Measurements from ENCODE around the gene CTDSP2. TPM values are rescaled to one million over a fixed set of nuclear protein-coding genes. Genes with fewer than 3 reads are reported as not detected.
A peak's percentile ranks its signal among the peaks of the same experiment; 100 is the strongest.

Gene CTDSP2
- total and polyA plus RNA-seq, 2 donors (not counting 3 experiments of a cell fraction or from before 2014, with no cell fraction given): 142 to 146 TPM

DNA sequence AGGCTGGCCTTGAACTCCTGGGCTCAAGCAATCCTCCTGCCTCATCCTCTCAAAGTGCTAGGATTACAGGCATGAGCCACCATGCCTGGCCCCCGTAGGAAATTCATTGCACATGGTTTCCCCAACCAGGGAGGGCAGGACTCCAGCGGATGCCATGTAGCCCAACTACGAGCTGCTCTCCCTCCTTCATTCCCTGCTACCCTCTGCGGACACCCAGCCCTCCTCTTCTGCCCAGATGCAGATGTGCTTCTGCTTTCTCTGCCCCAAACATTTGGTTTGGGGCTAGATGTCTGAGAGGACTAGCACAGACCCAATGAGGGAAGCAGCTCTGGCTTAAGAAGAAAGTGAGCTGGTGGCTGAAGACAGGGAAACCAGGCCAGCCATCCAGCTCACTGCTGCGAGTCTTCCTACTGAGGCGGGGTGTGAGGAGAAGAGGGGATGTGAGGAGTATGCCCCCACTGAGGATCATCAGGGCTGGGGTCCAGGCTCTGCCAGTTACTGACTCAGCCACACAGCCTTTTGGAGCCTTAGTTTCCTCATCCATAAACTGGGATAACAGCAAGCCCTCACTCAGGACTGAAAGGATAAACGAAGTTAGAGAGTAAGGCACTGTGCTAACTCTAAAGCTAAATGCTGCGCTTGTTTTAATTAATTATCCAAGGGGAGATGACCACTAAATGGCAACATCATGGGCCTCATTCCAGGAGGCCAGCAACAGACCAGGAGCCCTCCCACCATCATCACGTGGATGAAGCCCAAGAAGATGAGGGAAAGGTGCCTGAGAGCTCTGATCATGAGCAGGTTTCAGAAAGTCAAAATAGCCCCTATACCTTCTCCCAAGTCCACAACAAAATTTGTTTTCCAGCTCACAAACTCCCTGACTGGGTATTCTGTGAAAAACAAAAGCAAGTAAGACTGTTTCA lies 10.9 kb downstream of the CTDSP2 start:
- FAIRE-seq (peak; percentile 38), DNase-seq (ENCODE audit: low read depth, low spot score) (no peak)
- intact Hi-C loops (cut with micrococcal nuclease): loop anchor here (2.0 kb wide), 2 partner anchors 29 to 53 kb away; no protein-coding TSS in a partner anchor
- no peak for TF ChIP-seq JUN (IDR thresholded peaks at IDR 0.05; ENCODE audit: borderline replicate concordance, insufficient read depth, insufficient read length, low read depth)
- TF ChIP-seq EZH2 (IDR thresholded peaks at IDR 0.05; ENCODE audit: borderline replicate concordance, low read depth, low read length, severe bottlenecking): no peak
- TF ChIP-seq FOS (IDR thresholded peaks at IDR 0.05; ENCODE audit: borderline replicate concordance, insufficient read depth, low read length): no peak
- no peak for TF ChIP-seq POLR2AphosphoS5 (IDR thresholded peaks at IDR 0.05; ENCODE audit: insufficient read depth, low read depth, low read length)
- no peak for TF ChIP-seq POLR2A (IDR thresholded peaks at IDR 0.05; ENCODE audit: low read depth, low read length)
- no peak for TF ChIP-seq GATA2 (IDR thresholded peaks at IDR 0.05; ENCODE audit: insufficient read depth, insufficient read length, low read depth, low read length)
- TF ChIP-seq, protein P1, sequence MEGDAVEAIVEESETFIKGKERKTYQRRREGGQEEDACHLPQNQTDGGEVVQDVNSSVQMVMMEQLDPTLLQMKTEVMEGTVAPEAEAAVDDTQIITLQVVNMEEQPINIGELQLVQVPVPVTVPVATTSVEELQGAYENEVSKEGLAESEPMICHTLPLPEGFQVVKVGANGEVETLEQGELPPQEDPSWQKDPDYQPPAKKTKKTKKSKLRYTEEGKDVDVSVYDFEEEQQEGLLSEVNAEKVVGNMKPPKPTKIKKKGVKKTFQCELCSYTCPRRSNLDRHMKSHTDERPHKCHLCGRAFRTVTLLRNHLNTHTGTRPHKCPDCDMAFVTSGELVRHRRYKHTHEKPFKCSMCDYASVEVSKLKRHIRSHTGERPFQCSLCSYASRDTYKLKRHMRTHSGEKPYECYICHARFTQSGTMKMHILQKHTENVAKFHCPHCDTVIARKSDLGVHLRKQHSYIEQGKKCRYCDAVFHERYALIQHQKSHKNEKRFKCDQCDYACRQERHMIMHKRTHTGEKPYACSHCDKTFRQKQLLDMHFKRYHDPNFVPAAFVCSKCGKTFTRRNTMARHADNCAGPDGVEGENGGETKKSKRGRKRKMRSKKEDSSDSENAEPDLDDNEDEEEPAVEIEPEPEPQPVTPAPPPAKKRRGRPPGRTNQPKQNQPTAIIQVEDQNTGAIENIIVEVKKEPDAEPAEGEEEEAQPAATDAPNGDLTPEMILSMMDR (IDR thresholded peaks at IDR 0.05; ENCODE audit: extremely low read depth in 1 of 2, insufficient read depth in 1 of 2, low read depth in 1 of 2, low read length in 2 of 2): no peak
- TF ChIP-seq, protein P2, sequence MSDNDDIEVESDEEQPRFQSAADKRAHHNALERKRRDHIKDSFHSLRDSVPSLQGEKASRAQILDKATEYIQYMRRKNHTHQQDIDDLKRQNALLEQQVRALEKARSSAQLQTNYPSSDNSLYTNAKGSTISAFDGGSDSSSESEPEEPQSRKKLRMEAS (IDR thresholded peaks at IDR 0.05; ENCODE audit: insufficient read depth, insufficient read length): no peak
- TF ChIP-seq MYC (IDR thresholded peaks at IDR 0.05; ENCODE audit: low read depth, low read length): no peak
- Histone ChIP-seq H3K9me1 (replicated peaks; ENCODE audit: control insufficient read depth, extremely low read depth, insufficient read depth, low read length) (no peaks in the 10 kb centered on the region), H3K27ac (ENCODE audit: insufficient read depth, low read depth, low read length) (no peak overlapping the region), H3K27me3 (ENCODE audit: control insufficient read depth in 2 of 2, insufficient read depth in 2 of 2, low read length in 2 of 2) (no peaks in the 10 kb centered on the region), H3K4me1 (ENCODE audit: control insufficient read depth, extremely low read depth, insufficient read depth, low read length) (peaks cover 61% of the 10 kb centered on the region), H3K9ac (replicated peaks; ENCODE audit: extremely low read depth, insufficient read depth, low read length) (no peak overlapping the region), H4K20me1 (replicated peaks; ENCODE audit: control insufficient read depth, extremely low read depth, insufficient read depth, low read length) (peaks cover 8% of the 10 kb centered on the region), H3K9me3 (replicated peaks; ENCODE audit: control insufficient read depth, insufficient read depth, low read length) (no peaks in the 10 kb centered on the region), H3K4me2 (ENCODE audit: insufficient read depth, low read length) (no peak overlapping the region), H3K4me3 (replicated peaks in 1 of 3; ENCODE audit: insufficient read depth in 1 of 3, low read depth in 1 of 3, low read length in 3 of 3) (no peak overlapping the region), H2AFZ (ENCODE audit: low read depth, low read length) (no peak overlapping the region), H3K79me2 (ENCODE audit: control insufficient read depth, insufficient read depth, low read length) (peaks cover 84% of the 10 kb centered on the region), H3K36me3 (ENCODE audit: control insufficient read depth in 2 of 2, extremely low read depth in 1 of 2, insufficient read depth in 2 of 2, low read length in 2 of 2) (no peaks in the 10 kb centered on the region)
- ChIA-PET POLR2A (interaction anchor here (1.4 to 2.1 kb wide), 2 partner anchors 9 to 11 kb away, joined by 3 to 13 read pairs; partner anchors contain the start of gene CTDSP2), CTCF (interaction anchor here (1.1 to 10.9 kb wide), 4 partner anchors 10 to 71 kb away, joined by 3 to 139 read pairs (median 14); partner anchors contain the start of gene CTDSP2)
- dilution Hi-C loops (cut with MboI; ENCODE audit: extremely low pct_ligation_motif_present, low sequenced_read_pairs): no loop called here
- BruUV-seq (replicated peaks): no TSS peak
